Islet of Langerhans (tissue), 1 donor: ENCODE data around the gene ST3GAL5.
"Not testable (repeated sequence)": the region's sequence is repeated elsewhere in the genome, so short reads cannot be mapped to it uniquely, and the experiment has no call there.

Experiments
- FAIRE-seq: peaks from one replicate; lab custom pipeline; 2011; peaks lifted over from hg19 to GRCh38; lab: Jason Lieb, UNC

Gene ST3GAL5

GRCh38 chr2:85888684-85889626, at the start of gene ST3GAL5:
Gene ST3GAL5 (minus strand): TSS chr2:85888990. CDS start chr2:85888905, 85 bp downstream.
- FAIRE-seq, result no peak

- FAIRE-seq, result no peak
These were observed 49.7 kb upstream of the ST3GAL5 start for GRCh38 chr2:85938456-85938855.

- FAIRE-seq, result no peak
These were observed 48.3 kb upstream of the ST3GAL5 start for GRCh38 chr2:85937069-85937439.

- FAIRE-seq, result no peak
These were observed 47.8 kb upstream of the ST3GAL5 start for GRCh38 chr2:85936421-85937068.

GRCh38 chr2:85935746-85936208, 47.0 kb upstream of the ST3GAL5 start:
- FAIRE-seq, result no peak

GRCh38 chr2:85935170-85935745, 46.5 kb upstream of the ST3GAL5 start:
- no peak for FAIRE-seq

- no peak for FAIRE-seq
These were observed 45.2 kb upstream of the ST3GAL5 start for GRCh38 chr2:85933753-85934594.

GRCh38 chr2:85931151-85931550, 42.4 kb upstream of the ST3GAL5 start:
- not testable (repeated sequence) for FAIRE-seq

GRCh38 chr2:85930129-85931124, 41.6 kb upstream of the ST3GAL5 start:
- no peak for FAIRE-seq

- no peak for FAIRE-seq
These were observed 40.6 kb upstream of the ST3GAL5 start for GRCh38 chr2:85929096-85930050.

- FAIRE-seq, result no peak
These were observed 38.3 kb upstream of the ST3GAL5 start for GRCh38 chr2:85926931-85927661.

GRCh38 chr2:85926526-85926925, 37.7 kb upstream of the ST3GAL5 start:
- no peak for FAIRE-seq

- no peak for FAIRE-seq
These were observed 36.5 kb upstream of the ST3GAL5 start for GRCh38 chr2:85925216-85925671.

- no peak for FAIRE-seq
These were observed 35.7 kb upstream of the ST3GAL5 start for GRCh38 chr2:85924522-85924921.

- FAIRE-seq, result no peak
These were observed 33.4 kb upstream of the ST3GAL5 start for GRCh38 chr2:85922199-85922598.

- no peak for FAIRE-seq
These were observed 32.9 kb upstream of the ST3GAL5 start for GRCh38 chr2:85921659-85922058.

- FAIRE-seq, result no peak
These were observed 32.2 kb upstream of the ST3GAL5 start for GRCh38 chr2:85920810-85921545.
